RWPE1 (cell line): Measurements from ENCODE around the gene ACAA1.

Experiments
- CTCF ChIA-PET: fragments of 350-600 bp; sonication (Branson Sonifier 250); formaldehyde crosslinking; extraction: SDS; loops from one replicate; lab custom pipeline; 2021; lab: Yijun Ruan, JAX
- POLR2A ChIA-PET: fragments of 400-600 bp; formaldehyde crosslinking; extraction: SDS; loops from one replicate; lab custom pipeline; 2020; ENCODE audit warnings: antibody characterized with exemption; ENCODE audit not compliant: low non-redundant PET; lab: Yijun Ruan, JAX
- DNase-seq: peaks from one replicate; pipeline ENCODE4 v3.0.0; 2012; ENCODE audit warnings: low spot score
- H3K27ac ChIP-seq: fragments of 450-650 bp; 2 replicates; pipeline ENCODE4 v1.5.1; 2017
- TF ChIP-seq, protein P1 (sequence below): fragments of 450-650 bp; conservative IDR thresholded peaks from 2 replicates; pipeline ENCODE4 v1.5.1; 2017; ENCODE audit warnings: low read depth, mild to moderate bottlenecking

Gene ACAA1

GRCh38 chr3:38114052-38114874, 22.7 kb downstream of the ACAA1 start:
- ChIA-PET CTCF (interaction anchor here (1.6 kb wide), 1 partner anchor 14 kb away, joined by 4 read pairs; no protein-coding TSS in a partner anchor), POLR2A (no interaction called here)
- DNase-seq = no peak
- H3K27ac ChIP-seq = no peak overlapping the region
- TF ChIP-seq, protein P1, sequence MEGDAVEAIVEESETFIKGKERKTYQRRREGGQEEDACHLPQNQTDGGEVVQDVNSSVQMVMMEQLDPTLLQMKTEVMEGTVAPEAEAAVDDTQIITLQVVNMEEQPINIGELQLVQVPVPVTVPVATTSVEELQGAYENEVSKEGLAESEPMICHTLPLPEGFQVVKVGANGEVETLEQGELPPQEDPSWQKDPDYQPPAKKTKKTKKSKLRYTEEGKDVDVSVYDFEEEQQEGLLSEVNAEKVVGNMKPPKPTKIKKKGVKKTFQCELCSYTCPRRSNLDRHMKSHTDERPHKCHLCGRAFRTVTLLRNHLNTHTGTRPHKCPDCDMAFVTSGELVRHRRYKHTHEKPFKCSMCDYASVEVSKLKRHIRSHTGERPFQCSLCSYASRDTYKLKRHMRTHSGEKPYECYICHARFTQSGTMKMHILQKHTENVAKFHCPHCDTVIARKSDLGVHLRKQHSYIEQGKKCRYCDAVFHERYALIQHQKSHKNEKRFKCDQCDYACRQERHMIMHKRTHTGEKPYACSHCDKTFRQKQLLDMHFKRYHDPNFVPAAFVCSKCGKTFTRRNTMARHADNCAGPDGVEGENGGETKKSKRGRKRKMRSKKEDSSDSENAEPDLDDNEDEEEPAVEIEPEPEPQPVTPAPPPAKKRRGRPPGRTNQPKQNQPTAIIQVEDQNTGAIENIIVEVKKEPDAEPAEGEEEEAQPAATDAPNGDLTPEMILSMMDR = no peak

- TF ChIP-seq, protein P1 = no peak
- POLR2A ChIA-PET = interaction anchor here (0.6 kb wide), 1 partner anchor 448 kb away, joined by 15 read pairs; no protein-coding TSS in a partner anchor
- H3K27ac ChIP-seq = no peak overlapping the region
Observed at GRCh38 chr3:38112378-38112761, 24.6 kb downstream of the ACAA1 start.

GRCh38 chr3:38111696-38112377, 25.1 kb downstream of the ACAA1 start:
- no peak for DNase-seq
- TF ChIP-seq, protein P1 = no peak
- no peak overlapping the region for H3K27ac ChIP-seq
- ChIA-PET CTCF (no interaction called here), POLR2A (interaction anchor here (0.6 kb wide), 1 partner anchor 447 kb away, joined by 15 read pairs; no protein-coding TSS in a partner anchor)

More at GRCh38 chr3:38112378-38112761, 24.6 kb downstream of the ACAA1 start:
- CTCF ChIA-PET = no interaction called here
- DNase-seq = no peak

GRCh38 chr3:38111201-38111600, 25.7 kb downstream of the ACAA1 start:
- no peak for DNase-seq
- POLR2A ChIA-PET = no interaction called here
- CTCF ChIA-PET = no interaction called here
- TF ChIP-seq, protein P1 = no peak
- H3K27ac ChIP-seq = no peak overlapping the region

GRCh38 chr3:38110314-38111050, 26.4 kb downstream of the ACAA1 start:
- no peak overlapping the region for H3K27ac ChIP-seq
- CTCF ChIA-PET = interaction anchor here (0.6 to 0.7 kb wide), 2 partner anchors 14 to 143 kb away, joined by 3 read pairs; no protein-coding TSS in a partner anchor
- DNase-seq = no peak
- TF ChIP-seq, protein P1 = no peak
- POLR2A ChIA-PET = no interaction called here
